H7 (cell line): ENCODE data around the gene CDK17. TPM values are rescaled to one million over a fixed set of nuclear protein-coding genes. Genes with fewer than 3 reads are reported as not detected.
"Not testable (repeated sequence)": the region's sequence is repeated elsewhere in the genome, so short reads cannot be mapped to it uniquely, and the experiment has no call there.

Experiments
- DNase-seq: peaks from one replicate; pipeline ENCODE4 v3.0.0; 2012
- H3K27me3 ChIP-seq: 2 replicates; pipeline ENCODE4 v1.6.0; 2011; ENCODE audit warnings: mild to moderate bottlenecking, low read length; ENCODE audit not compliant: control insufficient read depth, insufficient read depth
- H3K36me3 ChIP-seq: replicated peaks from 2 replicates; pipeline ENCODE4 v1.5.1; 2011; ENCODE audit warnings: low read length; ENCODE audit not compliant: control insufficient read depth, insufficient read depth
- H3K4me3 ChIP-seq: 2 replicates; pipeline ENCODE4 v1.5.1; 2011; ENCODE audit warnings: low read depth, mild to moderate bottlenecking, control low read depth, low read length, moderate library complexity; ENCODE audit not compliant: insufficient read depth
- total RNA-seq: library from RNA; depleted of rRNA; stranded (reverse); fragments of >200 nt; shearing (Covaris generic); gene quantifications from 2 replicates; pipeline ENCODE4 v1.2.3, GENCODE V29; 2014

Gene CDK17
- total RNA-seq, 1 experiment from 2014 or later: 25.5 TPM

DNA sequence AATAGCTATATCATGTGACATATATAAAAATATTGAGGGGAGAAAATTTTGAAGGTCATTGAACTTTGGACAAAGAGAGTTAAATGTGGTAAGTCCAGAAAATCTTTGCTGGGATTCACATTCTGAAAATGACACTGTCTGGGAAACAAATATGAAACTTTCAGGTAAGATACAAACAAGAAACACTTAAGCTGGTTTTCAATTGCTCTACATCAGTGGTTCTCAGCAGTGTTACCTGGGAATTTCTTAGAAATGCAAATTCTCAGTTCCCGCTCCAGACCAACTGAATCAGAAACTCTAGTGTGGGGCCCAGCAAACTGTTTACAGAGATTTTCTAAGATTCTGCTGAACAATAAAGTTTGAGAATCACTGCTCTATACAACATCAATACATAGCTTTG is 3.6 kb upstream of the CDK17 start:
- no peak for DNase-seq
- H3K4me3 ChIP-seq: no peak overlapping the region
- H3K27me3 ChIP-seq: no peaks in the 10 kb centered on the region
- no peaks in the 10 kb centered on the region for H3K36me3 ChIP-seq

DNA sequence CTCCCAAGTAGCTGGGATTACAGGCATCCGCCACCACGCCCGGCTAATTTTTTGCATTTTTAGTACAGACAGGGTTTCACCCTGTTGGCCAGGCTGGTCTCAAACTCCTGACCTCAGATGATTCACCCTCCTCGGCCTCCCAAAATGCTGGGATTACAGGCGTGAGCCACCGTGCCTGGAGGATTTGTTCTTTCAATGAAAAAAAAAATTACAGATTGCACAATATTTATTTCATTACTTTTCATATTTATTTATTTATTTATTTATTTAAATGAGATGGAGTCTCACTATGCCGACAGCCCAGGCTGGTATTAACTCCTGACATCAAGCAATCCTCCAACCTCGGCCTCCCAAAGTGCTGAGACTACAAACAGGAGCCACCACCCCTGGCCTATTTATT is 2.3 kb upstream of the CDK17 start:
- H3K27me3 ChIP-seq, DNase-seq, H3K36me3 ChIP-seq, H3K4me3 ChIP-seq: not testable (repeated sequence)

GRCh38 chr12:96402061-96402460 is 1.8 kb upstream of the CDK17 start:
- no peak for DNase-seq
- no peaks in the 10 kb centered on the region for H3K36me3 ChIP-seq
- H3K27me3 ChIP-seq: no peaks in the 10 kb centered on the region
- no peak overlapping the region for H3K4me3 ChIP-seq

- H3K36me3 ChIP-seq: no peaks in the 10 kb centered on the region
- H3K4me3 ChIP-seq: peak overlapping the region; percentile 45
- peak; percentile 43 for DNase-seq
- H3K27me3 ChIP-seq: no peaks in the 10 kb centered on the region
Observed at GRCh38 chr12:96401076-96401871, 1.0 kb upstream of the CDK17 start.

- Histone ChIP-seq H3K27me3 (no peaks in the 10 kb centered on the region), H3K4me3 (peak overlapping the region; percentile 45), H3K36me3 (no peaks in the 10 kb centered on the region)
- no peak for DNase-seq
Observed at GRCh38 chr12:96400631-96401075, 414 bp upstream of the CDK17 start.

GRCh38 chr12:96399120-96399918 is 920 bp downstream of the CDK17 start:
- Histone ChIP-seq H3K4me3 (peak overlapping the region; percentile 92), H3K36me3 (no peaks in the 10 kb centered on the region)
- peak; percentile 73 for DNase-seq

GRCh38 chr12:96398424-96399119 is 1.7 kb downstream of the CDK17 start:
- peak overlapping the region; percentile 92 for H3K4me3 ChIP-seq
- H3K27me3 ChIP-seq: no peaks in the 10 kb centered on the region
- no peak for DNase-seq
- no peaks in the 10 kb centered on the region for H3K36me3 ChIP-seq

More at GRCh38 chr12:96399120-96399918, 920 bp downstream of the CDK17 start:
- H3K27me3 ChIP-seq: no peaks in the 10 kb centered on the region

- Histone ChIP-seq H3K27me3 (no peaks in the 10 kb centered on the region), H3K4me3 (no peak overlapping the region), H3K36me3 (no peaks in the 10 kb centered on the region)
- DNase-seq: no peak
Observed at GRCh38 chr12:96397756-96398423, 2.3 kb downstream of the CDK17 start.

- Histone ChIP-seq H3K36me3 (no peaks in the 10 kb centered on the region), H3K27me3 (no peaks in the 10 kb centered on the region), H3K4me3 (no peak overlapping the region)
- DNase-seq: no peak
Observed at GRCh38 chr12:96396914-96397313, 3.3 kb downstream of the CDK17 start.

- Histone ChIP-seq H3K27me3 (no peaks in the 10 kb centered on the region), H3K4me3 (no peak overlapping the region), H3K36me3 (no peaks in the 10 kb centered on the region)
- no peak for DNase-seq
Observed at GRCh38 chr12:96396209-96396608, 4.0 kb downstream of the CDK17 start.

GRCh38 chr12:96395236-96395635 is 5.0 kb downstream of the CDK17 start:
- no peak for DNase-seq
- Histone ChIP-seq H3K36me3 (no peaks in the 10 kb centered on the region), H3K4me3 (no peak overlapping the region), H3K27me3 (no peaks in the 10 kb centered on the region)

GRCh38 chr12:96393229-96393628 is 7.0 kb downstream of the CDK17 start:
- not testable (repeated sequence) for DNase-seq, H3K36me3 ChIP-seq, H3K4me3 ChIP-seq, H3K27me3 ChIP-seq

GRCh38 chr12:96392397-96392796 is 7.8 kb downstream of the CDK17 start:
- no peaks in the 10 kb centered on the region for H3K27me3 ChIP-seq
- DNase-seq: no peak
- H3K36me3 ChIP-seq: no peaks in the 10 kb centered on the region
- H3K4me3 ChIP-seq: no peak overlapping the region

DNA sequence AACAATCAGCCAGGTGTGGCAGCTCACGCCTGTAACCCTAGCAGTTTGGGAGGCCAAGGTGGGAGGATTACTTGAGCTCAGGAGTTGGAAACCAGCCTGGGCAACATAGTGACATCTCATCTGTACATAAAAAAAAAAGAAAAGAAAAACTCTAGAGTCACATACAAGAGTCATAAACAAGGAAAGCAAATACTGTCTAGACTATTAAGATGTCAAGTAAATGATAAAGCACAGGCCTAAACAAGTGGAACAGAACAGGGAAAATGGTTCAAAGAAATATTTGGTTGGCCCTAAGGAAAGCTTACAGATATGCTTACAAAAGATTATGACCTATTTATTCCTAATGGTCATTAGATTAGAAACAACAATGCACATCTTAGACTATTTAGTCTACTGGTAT is 12.3 kb downstream of the CDK17 start:
- H3K27me3 ChIP-seq: no peaks in the 10 kb centered on the region
- no peaks in the 10 kb centered on the region for H3K36me3 ChIP-seq
- H3K4me3 ChIP-seq: no peak overlapping the region
- no peak for DNase-seq
